HFFc6 (cell line): ENCODE data around the gene SRRT. TPM values are rescaled to one million over a fixed set of nuclear protein-coding genes. Genes with fewer than 3 reads are reported as not detected.

Experiments used
- DNase-seq: peaks from one replicate; pipeline ENCODE4 v3.0.0-alpha.2; 2018
- H3K27ac Mint-ChIP-seq: 2 replicates; pipeline ENCODE4 v1.8.0; 2020; ENCODE audit warnings: mild to moderate bottlenecking, mixed read lengths
- H3K27me3 Mint-ChIP-seq: 2 replicates; pipeline ENCODE4 v1.8.0; 2021; ENCODE audit warnings: mild to moderate bottlenecking, moderate library complexity, mixed read lengths; ENCODE audit not compliant: insufficient read depth
- H3K36me3 Mint-ChIP-seq: 2 replicates; pipeline ENCODE4 v1.8.0; 2021; ENCODE audit warnings: low read depth, mixed read lengths
- H3K4me1 Mint-ChIP-seq: 2 replicates; pipeline ENCODE4 v1.8.0; 2020; ENCODE audit warnings: low read depth, mixed read lengths
- H3K4me3 Mint-ChIP-seq: 2 replicates; pipeline ENCODE4 v1.8.0; 2020; ENCODE audit warnings: mild to moderate bottlenecking, moderate library complexity, mixed read lengths
- H3K9me3 Mint-ChIP-seq: 2 replicates; pipeline ENCODE4 v1.8.0; 2020; ENCODE audit warnings: mild to moderate bottlenecking, mixed read lengths
- total RNA-seq, 6 experiments: library from RNA; stranded (reverse); fragmentation: NEBNext Ultra II Directional; extraction: Animal tissue kit (Norgen Biotek cat#: 25700); gene quantifications; 2 replicates in 1 of 6; 3 replicates in 5 of 6; pipeline ENCODE4 v1.2.3, GENCODE V29; 2021
- TF ChIP-seq, protein P1 (sequence below): fragments of 200-600 bp; sonication (generic); IDR thresholded peaks from 2 replicates; pipeline ENCODE4 v1.5.0; 2021; ENCODE audit warnings: antibody characterized with exemption, mild to moderate bottlenecking

The SRRT gene
- total RNA-seq, 6 experiments from 2014 or later = 111 to 154 (median 133) TPM

DNA sequence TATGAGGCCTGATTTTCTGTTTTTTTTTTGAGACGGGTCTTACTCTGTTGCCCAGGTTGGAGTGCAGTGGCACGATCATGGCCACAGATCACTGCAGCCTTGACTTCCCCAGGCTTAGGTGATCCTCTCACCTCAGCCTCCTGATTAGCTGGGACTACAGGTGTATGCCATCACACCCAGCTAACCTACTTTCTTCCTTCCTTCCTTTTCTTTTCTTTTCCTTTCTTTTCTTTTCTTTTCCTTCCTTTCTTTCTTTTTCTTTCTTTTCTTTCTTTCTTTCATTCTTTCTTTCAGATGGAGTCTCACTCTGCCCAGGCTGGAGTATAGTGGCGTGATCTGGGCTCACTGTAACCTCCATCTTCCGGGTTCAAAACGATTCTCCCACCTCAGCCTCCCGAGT, 3.8 kb downstream of the SRRT start:
- Mint-ChIP-seq H3K27me3 (peaks cover 11% of the 10 kb centered on the region), H3K4me1 (peaks cover 54% of the 10 kb centered on the region), H3K27ac (peak overlapping the region; percentile 45; the same call in 1 of the 2 replicates), H3K36me3 (peaks cover 63% of the 10 kb centered on the region), H3K9me3 (peaks cover 7% of the 10 kb centered on the region; the same call in 1 of the 2 replicates), H3K4me3 (0 out of 2 replicates have a peak overlapping the region, but pooled peaks have one; percentile 7)
- TF ChIP-seq, protein P1, sequence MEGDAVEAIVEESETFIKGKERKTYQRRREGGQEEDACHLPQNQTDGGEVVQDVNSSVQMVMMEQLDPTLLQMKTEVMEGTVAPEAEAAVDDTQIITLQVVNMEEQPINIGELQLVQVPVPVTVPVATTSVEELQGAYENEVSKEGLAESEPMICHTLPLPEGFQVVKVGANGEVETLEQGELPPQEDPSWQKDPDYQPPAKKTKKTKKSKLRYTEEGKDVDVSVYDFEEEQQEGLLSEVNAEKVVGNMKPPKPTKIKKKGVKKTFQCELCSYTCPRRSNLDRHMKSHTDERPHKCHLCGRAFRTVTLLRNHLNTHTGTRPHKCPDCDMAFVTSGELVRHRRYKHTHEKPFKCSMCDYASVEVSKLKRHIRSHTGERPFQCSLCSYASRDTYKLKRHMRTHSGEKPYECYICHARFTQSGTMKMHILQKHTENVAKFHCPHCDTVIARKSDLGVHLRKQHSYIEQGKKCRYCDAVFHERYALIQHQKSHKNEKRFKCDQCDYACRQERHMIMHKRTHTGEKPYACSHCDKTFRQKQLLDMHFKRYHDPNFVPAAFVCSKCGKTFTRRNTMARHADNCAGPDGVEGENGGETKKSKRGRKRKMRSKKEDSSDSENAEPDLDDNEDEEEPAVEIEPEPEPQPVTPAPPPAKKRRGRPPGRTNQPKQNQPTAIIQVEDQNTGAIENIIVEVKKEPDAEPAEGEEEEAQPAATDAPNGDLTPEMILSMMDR = no peak
- DNase-seq = no peak

DNA sequence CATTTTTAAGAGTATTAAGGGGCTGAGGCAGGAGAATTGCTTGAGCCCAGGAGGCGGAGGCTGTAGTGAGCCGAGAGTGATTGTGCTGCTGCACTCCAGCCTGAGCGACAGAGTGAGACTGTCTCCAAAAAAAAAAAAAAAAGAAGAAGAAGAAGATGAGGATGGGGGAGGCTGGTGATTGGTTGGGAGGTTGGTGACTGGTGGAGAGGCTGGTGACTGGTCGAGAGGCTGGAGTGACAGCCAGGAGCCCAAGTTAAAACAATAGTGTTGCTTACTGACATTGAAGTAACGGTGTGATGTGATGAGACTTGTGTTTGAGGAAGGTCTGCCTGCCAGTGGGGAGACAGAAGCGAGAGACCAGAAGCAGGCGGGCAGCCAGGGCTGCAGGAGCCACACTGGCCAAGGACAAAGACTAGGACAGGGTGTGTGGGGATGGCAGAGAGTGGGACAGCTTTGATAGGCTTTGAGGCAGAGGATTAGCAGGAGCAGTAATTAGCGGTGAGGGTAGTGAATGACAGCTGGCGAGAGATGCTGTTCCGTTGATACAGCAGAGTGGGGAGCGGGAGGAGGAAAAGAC, 4.9 kb downstream of the SRRT start:
- peaks cover 43% of the 10 kb centered on the region for H3K4me1 Mint-ChIP-seq
- H3K36me3 Mint-ChIP-seq = peaks cover 61% of the 10 kb centered on the region
- peaks cover 15% of the 10 kb centered on the region for H3K27me3 Mint-ChIP-seq

DNA sequence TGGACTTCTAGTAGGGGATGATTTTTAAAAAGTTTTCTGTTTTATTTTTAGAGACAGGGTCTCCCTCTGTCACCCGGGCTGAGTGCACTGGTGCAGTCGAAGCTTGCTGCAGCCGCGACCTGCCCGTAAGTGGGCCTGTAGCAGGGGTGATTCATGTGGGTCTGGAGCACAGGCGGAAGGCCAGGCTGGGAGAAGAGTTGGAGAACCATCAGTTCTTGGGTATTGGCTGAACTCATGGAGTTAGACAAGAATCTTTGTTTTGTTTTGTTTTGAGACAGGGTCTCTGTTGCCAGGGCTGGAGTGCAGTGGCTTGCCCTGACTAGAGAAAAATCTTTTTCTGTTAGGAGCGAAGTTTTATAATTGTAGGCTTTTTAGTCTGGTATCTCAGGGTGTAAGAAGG, 5.7 kb downstream of the SRRT start:
- no peak overlapping the region; the same call in 1 of the 2 replicates for H3K4me3 Mint-ChIP-seq
- H3K36me3 Mint-ChIP-seq = peaks cover 61% of the 10 kb centered on the region
- DNase-seq = no peak
- TF ChIP-seq, protein P1 = no peak
- H3K27ac Mint-ChIP-seq = peak overlapping the region; percentile 45; the same call in 1 of the 2 replicates
- peaks cover 8% of the 10 kb centered on the region for H3K27me3 Mint-ChIP-seq
- H3K9me3 Mint-ChIP-seq = no peaks in the 10 kb centered on the region
- H3K4me1 Mint-ChIP-seq = peaks cover 38% of the 10 kb centered on the region

More for the DNA sequence above, 4.9 kb downstream of the SRRT start:
- Mint-ChIP-seq H3K27ac (peak overlapping the region; percentile 61), H3K4me3 (peak overlapping the region; percentile 12; the same call in 1 of the 2 replicates), H3K9me3 (peaks cover 2% of the 10 kb centered on the region; the same call in 1 of the 2 replicates)
- no peak for DNase-seq
- TF ChIP-seq, protein P1 = no peak

DNA sequence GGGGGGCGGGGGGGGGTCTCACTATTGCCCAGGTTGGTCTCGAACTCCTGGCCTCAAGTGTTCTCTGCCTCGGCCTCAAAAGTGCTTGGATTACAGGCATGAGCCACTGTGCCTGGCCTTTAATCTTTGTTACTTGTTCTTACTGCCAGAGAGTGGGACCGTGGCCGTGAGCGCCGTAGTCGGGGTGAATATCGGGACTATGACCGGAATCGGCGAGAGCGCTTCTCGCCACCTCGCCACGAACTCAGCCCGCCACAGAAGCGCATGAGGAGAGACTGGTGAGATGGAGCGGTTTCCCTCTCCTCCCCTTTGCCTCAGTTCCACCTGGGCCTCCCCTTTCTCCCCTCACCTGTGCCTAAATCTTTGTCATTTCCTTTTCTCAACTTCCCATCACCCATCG, 6.2 kb downstream of the SRRT start:
- H3K27me3 Mint-ChIP-seq = peaks cover 8% of the 10 kb centered on the region
- H3K9me3 Mint-ChIP-seq = no peaks in the 10 kb centered on the region
- H3K36me3 Mint-ChIP-seq = peaks cover 63% of the 10 kb centered on the region
- H3K4me1 Mint-ChIP-seq = peaks cover 33% of the 10 kb centered on the region
- DNase-seq = no peak
- TF ChIP-seq, protein P1 = no peak
- no peak overlapping the region for H3K4me3 Mint-ChIP-seq
- H3K27ac Mint-ChIP-seq = peak overlapping the region; percentile 36; the same call in 1 of the 2 replicates

DNA sequence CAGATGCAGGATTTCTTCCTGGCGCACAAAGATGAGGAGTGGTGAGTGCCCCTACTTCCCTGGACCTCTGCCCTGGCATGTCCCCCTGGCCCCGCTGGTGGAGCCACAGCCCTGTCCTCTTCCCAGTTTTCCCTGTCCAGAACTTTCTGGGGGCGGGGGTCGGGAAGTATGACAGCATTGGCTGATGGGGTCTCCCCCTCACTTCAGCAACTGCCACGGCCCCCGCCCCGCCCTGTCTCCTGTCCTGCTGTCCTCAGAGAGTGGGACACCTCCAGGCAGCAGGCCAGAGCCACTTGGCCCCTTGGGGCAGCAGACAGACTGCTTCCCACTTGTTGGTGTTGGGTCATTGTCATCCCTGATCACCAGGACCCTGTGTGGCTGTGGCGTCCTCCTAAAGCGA, 7.3 kb downstream of the SRRT start:
- H3K9me3 Mint-ChIP-seq = no peaks in the 10 kb centered on the region
- no peak for DNase-seq
- H3K4me1 Mint-ChIP-seq = peaks cover 26% of the 10 kb centered on the region
- no peak overlapping the region for H3K27ac Mint-ChIP-seq
- H3K4me3 Mint-ChIP-seq = no peak overlapping the region
- TF ChIP-seq, protein P1 = no peak
- H3K27me3 Mint-ChIP-seq = peaks cover 8% of the 10 kb centered on the region
- peaks cover 66% of the 10 kb centered on the region for H3K36me3 Mint-ChIP-seq
